Measurements from ENCODE around the gene PRDM9. TPM values are rescaled to one million over a fixed set of nuclear protein-coding genes. Genes with fewer than 3 reads are reported as not detected.
"Not testable (repeated sequence)": the region's sequence is repeated elsewhere in the genome, so short reads cannot be mapped to it uniquely, and the experiment has no call there.

The PRDM9 gene
- total RNA-seq, 6 experiments from 2014 or later: not detected

DNA sequence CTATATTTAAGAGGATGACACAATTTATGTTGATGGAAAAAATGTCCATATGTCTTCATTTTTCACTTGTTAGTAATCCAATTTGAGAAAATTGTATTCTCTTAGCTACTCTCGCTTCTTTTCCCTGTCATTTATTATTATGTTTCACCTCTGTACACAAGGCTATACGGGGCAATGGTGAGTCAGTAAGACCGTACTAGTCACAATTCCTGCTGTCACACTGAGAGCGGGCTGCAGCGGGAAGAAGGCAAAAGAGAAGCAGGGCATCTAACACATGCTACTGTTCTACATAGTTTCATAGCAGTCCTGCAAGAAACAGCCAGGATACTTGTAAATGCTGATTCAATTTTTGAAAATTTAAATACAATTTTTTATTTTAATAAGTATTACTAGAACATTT lies 23.3 kb upstream of the PRDM9 start:
- peaks cover 40% of the 10 kb centered on the region for H3K9me3 Mint-ChIP-seq
- H3K27ac Mint-ChIP-seq: no peak overlapping the region
- TF ChIP-seq, protein P1, sequence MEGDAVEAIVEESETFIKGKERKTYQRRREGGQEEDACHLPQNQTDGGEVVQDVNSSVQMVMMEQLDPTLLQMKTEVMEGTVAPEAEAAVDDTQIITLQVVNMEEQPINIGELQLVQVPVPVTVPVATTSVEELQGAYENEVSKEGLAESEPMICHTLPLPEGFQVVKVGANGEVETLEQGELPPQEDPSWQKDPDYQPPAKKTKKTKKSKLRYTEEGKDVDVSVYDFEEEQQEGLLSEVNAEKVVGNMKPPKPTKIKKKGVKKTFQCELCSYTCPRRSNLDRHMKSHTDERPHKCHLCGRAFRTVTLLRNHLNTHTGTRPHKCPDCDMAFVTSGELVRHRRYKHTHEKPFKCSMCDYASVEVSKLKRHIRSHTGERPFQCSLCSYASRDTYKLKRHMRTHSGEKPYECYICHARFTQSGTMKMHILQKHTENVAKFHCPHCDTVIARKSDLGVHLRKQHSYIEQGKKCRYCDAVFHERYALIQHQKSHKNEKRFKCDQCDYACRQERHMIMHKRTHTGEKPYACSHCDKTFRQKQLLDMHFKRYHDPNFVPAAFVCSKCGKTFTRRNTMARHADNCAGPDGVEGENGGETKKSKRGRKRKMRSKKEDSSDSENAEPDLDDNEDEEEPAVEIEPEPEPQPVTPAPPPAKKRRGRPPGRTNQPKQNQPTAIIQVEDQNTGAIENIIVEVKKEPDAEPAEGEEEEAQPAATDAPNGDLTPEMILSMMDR (IDR thresholded peaks at IDR 0.05): no peak
- no peaks in the 10 kb centered on the region for H3K27me3 Mint-ChIP-seq (ENCODE audit: insufficient read depth)
- no peaks in the 10 kb centered on the region for H3K36me3 Mint-ChIP-seq (ENCODE audit: low read depth)
- H3K4me3 Mint-ChIP-seq: no peak overlapping the region
- no peaks in the 10 kb centered on the region for H3K4me1 Mint-ChIP-seq (ENCODE audit: low read depth)
- no peak for DNase-seq

DNA sequence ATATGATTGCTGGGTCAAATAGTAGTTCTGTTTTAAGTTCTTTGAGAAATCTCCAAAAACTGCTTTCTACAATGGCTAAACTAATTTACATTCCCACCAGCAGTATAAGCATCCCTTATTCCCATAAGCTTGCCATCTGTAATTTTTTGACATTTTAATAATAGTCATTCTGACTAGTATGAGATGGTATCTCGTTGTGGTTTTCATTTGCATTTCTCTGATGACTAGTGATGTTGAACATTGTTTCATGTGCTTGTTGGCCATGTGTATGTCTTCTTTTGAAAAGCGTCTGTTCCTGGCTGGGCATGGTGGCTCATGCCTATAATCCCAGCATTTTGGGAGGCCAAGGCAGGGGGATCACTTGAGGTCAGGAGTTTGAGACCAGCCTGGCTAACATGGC lies 21.2 kb upstream of the PRDM9 start:
- not testable (repeated sequence) for H3K27me3 Mint-ChIP-seq (ENCODE audit: insufficient read depth); DNase-seq; H3K4me1 Mint-ChIP-seq (ENCODE audit: low read depth); H3K36me3 Mint-ChIP-seq (ENCODE audit: low read depth); H3K4me3 Mint-ChIP-seq; H3K27ac Mint-ChIP-seq
- peaks cover 47% of the 10 kb centered on the region for H3K9me3 Mint-ChIP-seq

DNA sequence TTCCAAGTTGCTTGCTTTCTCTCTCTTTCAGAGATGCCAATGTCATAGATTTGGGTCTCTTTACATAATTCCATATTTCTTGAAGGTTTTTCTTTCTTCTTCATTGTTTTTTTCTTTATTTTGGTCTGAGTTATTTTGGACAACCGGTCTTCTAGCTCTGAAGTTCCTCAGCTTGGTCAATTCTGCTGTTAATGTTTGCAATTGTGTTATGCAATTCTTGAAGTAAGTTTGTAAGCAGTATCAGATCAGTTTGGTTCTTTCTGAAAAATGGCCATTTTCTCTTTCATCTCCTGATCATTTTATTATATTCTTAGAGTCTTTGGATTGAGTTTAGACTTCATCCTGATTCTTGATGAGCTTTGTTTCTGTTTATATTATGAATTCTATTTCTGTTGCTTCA lies 16.4 kb upstream of the PRDM9 start:
- TF ChIP-seq, protein P1 (IDR thresholded peaks at IDR 0.05): no peak
- Mint-ChIP-seq H3K27ac (no peak overlapping the region), H3K36me3 (ENCODE audit: low read depth) (no peaks in the 10 kb centered on the region), H3K9me3 (peaks cover 55% of the 10 kb centered on the region), H3K4me3 (no peak overlapping the region), H3K4me1 (ENCODE audit: low read depth) (no peaks in the 10 kb centered on the region), H3K27me3 (ENCODE audit: insufficient read depth) (no peaks in the 10 kb centered on the region; the same call in 1 of the 2 replicates)
- no peak for DNase-seq

DNA sequence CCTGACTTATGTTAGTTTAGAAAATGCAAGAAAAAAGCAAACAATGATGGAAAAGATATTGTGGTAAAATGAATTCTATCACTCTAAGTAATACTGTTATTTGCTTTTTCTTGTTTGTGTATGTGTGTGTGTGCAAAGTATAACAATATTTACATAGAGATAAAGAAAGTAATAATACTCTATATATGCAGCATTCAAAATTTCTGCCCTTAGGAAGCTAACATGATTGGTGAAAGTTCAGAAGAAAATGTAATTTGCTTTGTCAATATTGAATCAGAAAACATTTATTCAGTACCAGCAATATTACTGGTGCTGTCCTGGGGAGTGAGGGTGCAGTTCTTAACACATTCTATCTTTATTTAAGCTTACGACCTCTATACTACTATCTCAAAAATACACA lies 12.9 kb upstream of the PRDM9 start:
- Mint-ChIP-seq H3K9me3 (peaks cover 40% of the 10 kb centered on the region), H3K27me3 (ENCODE audit: insufficient read depth) (no peaks in the 10 kb centered on the region; the same call in 1 of the 2 replicates), H3K36me3 (ENCODE audit: low read depth) (no peaks in the 10 kb centered on the region), H3K4me3 (no peak overlapping the region), H3K4me1 (ENCODE audit: low read depth) (no peaks in the 10 kb centered on the region), H3K27ac (no peak overlapping the region)
- TF ChIP-seq, protein P1 (IDR thresholded peaks at IDR 0.05): no peak
- DNase-seq: no peak

DNA sequence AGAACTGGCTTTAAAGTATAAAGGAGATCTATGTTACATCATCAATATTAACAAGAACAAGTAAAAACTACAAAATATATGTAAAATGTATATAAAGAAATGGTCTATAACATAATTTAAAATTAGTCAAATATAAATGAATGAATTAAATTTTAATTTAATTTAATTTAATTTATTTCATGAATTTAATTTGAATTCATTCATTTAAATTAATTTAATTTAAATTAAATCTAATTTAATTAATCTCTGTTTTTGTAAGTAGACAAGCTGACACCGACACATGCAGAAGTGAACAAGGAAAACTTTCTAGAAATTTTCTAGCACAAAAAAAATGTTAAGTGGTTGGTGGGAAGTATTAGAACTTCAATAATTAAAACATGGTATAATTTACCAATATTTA lies 10.8 kb upstream of the PRDM9 start:
- TF ChIP-seq, protein P1 (IDR thresholded peaks at IDR 0.05): no peak
- H3K36me3 Mint-ChIP-seq (ENCODE audit: low read depth): no peaks in the 10 kb centered on the region
- peaks cover under 1% of the 10 kb centered on the region for H3K27me3 Mint-ChIP-seq (ENCODE audit: insufficient read depth)
- H3K4me3 Mint-ChIP-seq: no peak overlapping the region
- no peak overlapping the region for H3K27ac Mint-ChIP-seq
- H3K4me1 Mint-ChIP-seq (ENCODE audit: low read depth): no peaks in the 10 kb centered on the region
- peaks cover 43% of the 10 kb centered on the region for H3K9me3 Mint-ChIP-seq
- no peak for DNase-seq

DNA sequence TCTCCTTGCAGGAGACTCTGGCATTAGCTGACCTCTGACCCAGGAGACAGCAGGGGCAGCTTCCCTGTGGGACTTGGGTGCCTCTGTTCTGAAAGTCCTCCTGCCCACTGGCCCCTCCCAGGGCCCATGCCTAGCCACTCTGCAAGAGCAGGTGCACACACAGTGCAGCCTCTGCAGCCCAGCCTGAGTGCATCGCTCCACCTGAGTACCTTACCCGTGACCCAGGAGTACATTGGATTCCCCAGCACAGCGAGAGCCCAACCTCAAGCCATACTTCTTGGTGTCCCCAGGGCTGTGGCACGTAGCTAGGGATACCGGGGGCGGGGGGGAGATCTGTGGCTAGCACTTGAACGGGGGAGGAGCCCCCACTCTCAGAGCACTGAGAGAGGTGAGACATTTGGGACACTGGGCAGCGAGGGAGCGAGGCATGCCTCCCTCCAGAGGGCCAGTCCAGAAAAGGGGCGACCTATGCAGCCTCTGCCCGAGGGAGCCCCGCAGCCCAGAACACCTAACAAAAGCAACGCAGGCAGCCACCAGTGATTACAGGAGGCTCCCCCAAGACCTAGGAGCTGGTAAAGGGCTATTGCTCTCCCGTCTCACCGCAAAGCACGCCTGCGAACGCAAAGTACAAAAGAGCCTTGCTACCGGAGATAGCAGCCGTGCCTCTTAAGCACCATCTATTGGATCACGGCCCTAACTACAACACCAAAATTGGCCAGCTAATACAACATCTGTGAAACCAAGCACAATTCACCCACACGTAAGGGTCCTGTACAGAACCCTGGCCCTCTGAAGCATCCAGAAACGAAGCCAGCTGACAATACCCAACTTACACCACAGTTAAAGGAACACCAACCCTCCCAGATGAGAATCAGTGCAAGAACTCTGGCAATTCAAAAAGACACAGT lies 826 bp upstream of the PRDM9 start:
- peaks cover 4% of the 10 kb centered on the region for H3K27me3 Mint-ChIP-seq (ENCODE audit: insufficient read depth)
- peaks cover 7% of the 10 kb centered on the region; the same call in 1 of the 2 replicates for H3K36me3 Mint-ChIP-seq (ENCODE audit: low read depth)
- no peak overlapping the region for H3K27ac Mint-ChIP-seq
- DNase-seq: no peak
- peaks cover 62% of the 10 kb centered on the region for H3K9me3 Mint-ChIP-seq
- TF ChIP-seq, protein P1 (IDR thresholded peaks at IDR 0.05): no peak
- no peak overlapping the region for H3K4me3 Mint-ChIP-seq
- no peaks in the 10 kb centered on the region for H3K4me1 Mint-ChIP-seq (ENCODE audit: low read depth)

DNA sequence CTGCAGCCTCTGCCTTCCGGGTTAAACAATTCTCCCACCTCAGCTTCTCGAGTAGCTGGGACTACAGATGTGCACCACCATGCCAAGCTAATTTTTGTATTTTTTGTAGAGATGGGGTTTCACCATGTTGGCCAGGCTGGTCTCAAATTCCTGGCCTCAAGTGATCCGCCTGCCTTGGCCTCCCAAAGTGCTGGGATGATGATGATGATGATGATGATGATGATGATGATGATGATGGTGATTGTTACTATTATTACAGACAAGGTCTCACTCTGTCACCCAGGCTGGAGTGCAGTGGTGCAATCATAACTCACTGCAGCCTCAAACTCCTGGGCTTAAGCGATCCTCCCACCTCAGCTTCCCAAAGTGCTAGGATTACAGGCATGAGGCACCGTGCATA lies 3.0 kb downstream of the PRDM9 start:
- DNase-seq; H3K36me3 Mint-ChIP-seq (ENCODE audit: low read depth); H3K4me3 Mint-ChIP-seq; H3K4me1 Mint-ChIP-seq (ENCODE audit: low read depth); H3K27me3 Mint-ChIP-seq (ENCODE audit: insufficient read depth); H3K27ac Mint-ChIP-seq: not testable (repeated sequence)
- H3K9me3 Mint-ChIP-seq: peaks cover 56% of the 10 kb centered on the region
